Ishikawa (cell line): ENCODE data around the gene FAM186B.

ENCODE experiments used
- EGR1 ChIP-seq: IDR thresholded peaks from 2 replicates; pipeline ENCODE4 v1.6.1; 2012
- RAD21 ChIP-seq: IDR thresholded peaks from 2 replicates; pipeline ENCODE4 v1.6.1; 2012; ENCODE audit warnings: low read depth
- TEAD4 ChIP-seq: IDR thresholded peaks from 2 replicates; pipeline ENCODE4 v1.6.1; 2012

DNA sequence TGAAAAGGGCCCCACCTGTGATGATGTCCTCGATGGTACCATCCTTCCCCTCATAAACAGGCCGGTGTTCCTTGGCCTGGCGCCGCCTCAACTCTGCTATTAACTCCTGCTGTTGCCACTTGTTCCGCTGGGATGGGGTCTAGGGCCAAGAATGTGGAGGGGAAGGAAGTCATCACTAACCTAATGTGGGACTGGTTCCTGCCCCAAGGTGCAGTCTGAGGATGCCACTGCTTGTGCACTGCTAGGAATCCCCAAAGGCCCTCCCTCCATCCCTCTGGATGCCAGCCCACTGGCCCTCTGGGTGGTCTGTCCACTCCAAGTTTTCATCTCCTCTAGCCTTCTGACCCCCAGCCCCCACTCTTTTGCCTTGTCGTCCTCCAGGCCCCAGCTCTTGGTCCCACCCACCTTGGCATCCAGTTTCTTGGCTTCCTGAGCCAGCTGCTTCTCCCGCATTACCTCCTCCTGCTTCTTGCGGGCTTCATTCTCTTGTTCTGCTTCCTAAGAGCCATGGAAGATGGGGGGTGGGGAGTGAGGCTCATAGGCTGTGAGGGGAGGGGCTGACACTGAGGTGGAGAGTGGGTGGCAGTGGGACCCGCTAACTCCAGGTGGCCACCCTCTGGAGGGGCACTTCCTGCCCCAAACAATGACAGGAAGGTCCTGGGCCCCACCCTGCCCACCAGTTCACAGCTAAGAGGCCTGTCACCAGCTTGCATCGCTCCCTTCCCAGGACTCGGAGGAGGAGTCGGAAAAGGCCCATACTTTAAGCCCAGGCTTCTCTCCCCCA lies 41.6 kb upstream of the FAM186B start:
- TF ChIP-seq TEAD4 (no peak), EGR1 (no peak), RAD21 (no peak)
